Heart left ventricle (tissue), 13 donors: Measurements from ENCODE around the gene RLBP1.

Source experiments
- CTCF ChIP-seq, 12 donors: fragments of 200-600 bp; sonication (generic) in 4 of 12; IDR thresholded peaks; one replicate each; pipeline versions ENCODE4 v1.5.0 to v1.8.0; 2018 to 2022; ENCODE audit warnings: antibody characterized with exemption in 12 of 12, mild to moderate bottlenecking in 5 of 12
- POLR2A ChIP-seq, 2 donors: fragments of 450-650 bp; IDR thresholded peaks; one replicate each; pipeline ENCODE4 v1.6.1; 2017; ENCODE audit warnings: antibody characterized with exemption in 2 of 2, mild to moderate bottlenecking in 2 of 2, moderate library complexity in 2 of 2
- donor health status: ischemic (EF 13 %, LVEDD 7.1; RV severe dilation, severe dysfunction).
- donor health status: DM: no; HTN: yes; CAD: no.
- donor health status: DM: no; HTN: no; CAD: no.
- donor health status: ischemic (EF 25% LVEDD 6.9; RV normal size, moderate dysfunction).
- donor health status: ischemic (EF 25% LVEDD 5.7; RV mildly dilated, moderate dysfunction).
- donor health status: ischemic (EF 35%, LVEDD 5.7; RV mildly dilated, moderate dysfunction).
- donor health status: nonischemic (EF 11% LVEDD 7.7; RV severe dilation, severe dysfunction).
- donor health status: DM: yes; HTN: yes; CAD: no.
- donor health status: PGD.
- donor health status: ischemic (EF 29% LVEDD 5.4; RV normal size, mild dysfunction).
- donor health status: nonischemic (EF 23%, LVEDD 6.1; RV moderate dilation, normal function).

GRCh38 chr15:89164712-89165211 lies 56.6 kb downstream of the RLBP1 start:
- TF ChIP-seq CTCF (IDR thresholded peaks at IDR 0.05) (no peak), POLR2A (IDR thresholded peaks at IDR 0.05) (no peak)
